Stimulated activated CD4-positive, alpha-beta T cell treated with anti-CD3 and anti-CD28 coated beads, TNF-alpha, amount 100 ng/mL, for 1 hour (primary cell): Measurements from ENCODE around the gene PDK3.

Experiments
- DNase-seq, 3 donors: peaks; one replicate each; pipeline ENCODE4 v3.0.0-alpha.2; 2020; ENCODE audit warnings: low read depth in 3 of 3, low spot score in 1 of 3

The PDK3 gene

GRCh38 chrX:24464836-24465531 lies at the start of gene PDK3:
Gene PDK3, plus strand, starts transcription at chrX:24465286. Its CDS starts 170 bp downstream, at chrX:24465456.
- DNase-seq, result peak; percentile 67 to 76 (median 72)

- no peak for DNase-seq
Measured at GRCh38 chrX:24415921-24416320, 49.2 kb upstream of the PDK3 start.

- DNase-seq, result no peak
Measured at GRCh38 chrX:24423960-24424359, 41.1 kb upstream of the PDK3 start.

- DNase-seq, result no peak
Measured at GRCh38 chrX:24424948-24425347, 40.1 kb upstream of the PDK3 start.

GRCh38 chrX:24425806-24426205 lies 39.3 kb upstream of the PDK3 start:
- no peak for DNase-seq

GRCh38 chrX:24426340-24426913 lies 38.7 kb upstream of the PDK3 start:
- no peak for DNase-seq

DNA sequence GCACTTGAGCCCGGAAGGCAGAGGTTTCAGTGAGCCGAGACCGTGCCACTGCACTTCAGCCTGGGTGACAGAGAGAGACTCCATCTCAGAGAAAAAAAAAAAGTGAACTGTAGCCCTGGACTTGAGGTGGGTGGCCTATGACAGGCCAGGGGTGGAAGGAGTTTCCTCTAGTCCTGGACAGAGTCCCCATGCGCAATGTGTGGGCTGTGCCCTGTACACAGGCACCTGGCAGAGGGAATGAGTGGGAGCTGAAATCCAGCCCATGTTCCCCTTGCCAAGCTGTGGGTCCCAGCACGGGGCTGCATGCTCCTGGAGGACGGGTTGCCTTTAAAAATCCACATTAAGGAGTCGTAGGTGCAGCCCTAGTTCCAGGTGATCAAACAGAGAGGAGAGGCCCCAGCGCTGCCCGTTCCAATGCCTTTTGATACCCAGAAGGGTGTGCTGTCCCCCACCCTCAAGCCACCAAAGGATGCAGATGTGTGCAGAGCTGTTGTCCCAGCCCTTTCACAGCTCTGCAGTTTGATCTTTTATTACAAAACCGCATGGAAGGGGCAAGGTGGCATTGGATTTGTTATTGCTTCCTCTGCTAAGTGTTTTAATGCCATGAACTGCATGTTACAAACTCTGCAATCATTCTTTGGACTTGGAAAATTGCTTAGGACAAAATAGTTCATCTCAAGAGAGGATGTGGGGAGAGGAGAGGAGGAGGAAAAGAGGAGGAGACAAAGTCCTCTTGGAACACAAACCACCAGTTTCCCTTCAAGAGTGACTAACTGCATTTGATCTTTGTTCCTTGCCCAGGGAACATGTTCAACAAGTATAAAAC lies 38.0 kb upstream of the PDK3 start:
- no peak for DNase-seq

- no peak for DNase-seq
Measured at GRCh38 chrX:24427747-24428019, 37.4 kb upstream of the PDK3 start.

GRCh38 chrX:24428516-24428915 lies 36.6 kb upstream of the PDK3 start:
- DNase-seq, result no peak

GRCh38 chrX:24435060-24435459 lies 30.0 kb upstream of the PDK3 start:
- DNase-seq, result no peak

- DNase-seq, result no peak
Measured at GRCh38 chrX:24443918-24444317, 21.2 kb upstream of the PDK3 start.

DNA sequence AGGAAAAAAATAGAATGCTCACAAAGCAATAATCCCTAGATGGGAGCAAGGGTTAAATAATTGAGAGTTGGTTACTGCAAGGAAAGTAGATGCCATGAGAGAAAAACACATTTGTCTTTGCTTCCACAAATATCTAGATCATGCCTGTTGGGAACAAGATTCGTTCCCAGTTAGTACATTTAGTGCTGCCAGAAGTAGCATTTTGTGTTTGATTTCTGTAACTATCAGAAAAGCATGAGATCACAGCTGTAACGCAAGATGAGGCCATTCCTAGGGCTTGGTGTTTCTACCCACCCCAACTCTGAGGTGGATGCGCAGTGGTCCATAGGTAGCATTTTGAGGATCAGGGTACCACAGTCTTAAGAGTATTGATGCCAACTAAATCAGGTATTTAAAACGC lies 20.4 kb upstream of the PDK3 start:
- DNase-seq, result no peak

- DNase-seq, result no peak
Measured at GRCh38 chrX:24448762-24449250, 16.3 kb upstream of the PDK3 start.

GRCh38 chrX:24463077-24463476 lies 2.0 kb upstream of the PDK3 start:
- DNase-seq, result no peak

GRCh38 chrX:24464498-24464835 lies 619 bp upstream of the PDK3 start:
- no peak for DNase-seq

DNA sequence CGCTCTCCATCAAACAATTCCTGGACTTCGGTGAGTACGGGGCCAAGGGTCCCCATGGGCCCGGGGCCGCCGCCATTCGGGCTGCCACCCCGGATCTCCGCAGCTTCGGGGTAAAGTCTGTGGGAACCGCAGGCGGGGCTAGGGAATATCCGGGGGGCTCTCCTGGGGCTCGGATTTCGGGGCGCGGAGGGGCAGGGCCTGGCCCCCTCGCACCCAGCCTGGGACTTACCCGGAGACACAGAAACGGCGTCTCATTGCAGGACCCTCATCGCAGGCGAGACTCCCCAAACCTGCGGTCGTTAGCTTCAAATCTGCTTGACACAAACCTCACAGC lies 413 bp downstream of the PDK3 start:
- DNase-seq, result no peak

DNA sequence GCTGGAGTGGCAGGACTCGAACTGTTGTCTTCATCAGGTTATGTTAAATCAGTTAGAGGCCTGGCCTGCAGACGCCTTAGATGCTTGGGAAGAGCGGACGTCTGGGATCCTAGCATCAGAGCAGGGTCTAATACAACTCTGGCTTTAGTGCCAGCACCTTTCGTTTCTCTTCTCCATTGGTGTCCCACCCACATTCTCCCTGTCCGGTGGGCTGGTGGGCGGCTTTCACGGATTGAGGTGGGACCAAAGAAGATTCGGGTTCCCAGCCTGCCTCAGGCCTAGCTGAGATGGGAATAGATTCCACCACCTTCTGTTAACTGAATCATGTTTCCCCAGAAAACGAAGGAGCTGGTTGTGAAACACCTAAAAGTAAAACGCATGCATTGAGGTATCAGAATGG lies 939 bp downstream of the PDK3 start:
- no peak for DNase-seq

- DNase-seq, result no peak
Measured at GRCh38 chrX:24468245-24468644, 3.2 kb downstream of the PDK3 start.

DNA sequence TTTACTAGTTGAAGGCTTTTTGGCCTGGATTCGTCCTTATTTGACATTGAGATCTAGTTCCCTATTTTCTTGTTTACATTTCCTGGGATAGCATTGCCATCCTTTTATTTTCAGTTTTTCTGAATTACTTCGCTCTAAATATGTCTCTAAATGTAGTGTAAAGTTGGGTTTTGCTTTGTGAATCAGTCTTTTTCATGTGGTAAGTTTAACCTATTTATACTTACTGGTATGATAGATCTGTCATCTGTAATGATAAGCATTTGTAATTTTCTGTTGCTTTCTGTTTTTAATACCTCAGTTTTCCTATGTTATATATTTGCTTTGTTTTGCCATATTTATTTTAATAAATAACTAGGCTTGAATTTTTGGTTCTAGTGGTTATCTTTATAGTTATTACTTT lies 6.7 kb downstream of the PDK3 start:
- DNase-seq, result no peak

- DNase-seq, result no peak
Measured at GRCh38 chrX:24475480-24475879, 10.4 kb downstream of the PDK3 start.

- DNase-seq, result no peak
Measured at GRCh38 chrX:24478509-24478908, 13.4 kb downstream of the PDK3 start.

DNA sequence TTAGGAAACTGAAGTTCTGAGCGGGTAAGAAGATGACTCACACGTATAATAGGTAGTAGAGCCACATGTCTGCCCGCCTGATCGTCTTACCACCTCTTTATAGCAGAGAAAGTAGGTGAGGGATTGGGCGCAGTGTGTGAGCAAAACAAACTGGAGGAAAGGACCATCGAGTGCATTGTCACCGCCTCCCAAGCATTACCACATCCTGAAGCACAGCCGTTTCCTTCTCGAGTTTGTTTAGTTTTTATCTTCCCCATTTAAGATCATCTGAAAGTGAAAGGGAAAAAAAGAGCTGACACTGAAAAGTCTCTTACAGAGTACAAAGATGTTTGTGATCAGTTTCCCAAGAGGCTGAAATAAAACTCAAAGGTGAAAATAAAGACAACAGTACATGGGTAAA lies 14.8 kb downstream of the PDK3 start:
- DNase-seq, result peak; percentile 25 to 46 (median 30)
